HG03064 (cell line): Measurements from ENCODE around the gene CYP2W1.
"Not testable (repeated sequence)": the region's sequence is repeated elsewhere in the genome, so short reads cannot be mapped to it uniquely, and the experiment has no call there.

ENCODE experiments used
- ATAC-seq: cut with Tn5 transposase; IDR thresholded peaks from one replicate; pipeline ENCODE4 v1.9.1; 2021; ENCODE audit warnings: low read depth; ENCODE audit not compliant: unreplicated experiment

CYP2W1 gene

GRCh38 chr7:949021-949934, 33.7 kb upstream of the CYP2W1 start:
- ATAC-seq = no peak

- no peak for ATAC-seq
Measured at GRCh38 chr7:951881-952547, 31.0 kb upstream of the CYP2W1 start.

- ATAC-seq = no peak
Measured at GRCh38 chr7:952548-953441, 30.2 kb upstream of the CYP2W1 start.

- peak; percentile 21 for ATAC-seq
Measured at GRCh38 chr7:953547-954327, 29.2 kb upstream of the CYP2W1 start.

GRCh38 chr7:954330-955238, 28.4 kb upstream of the CYP2W1 start, which contains the start of gene ADAP1:
Gene ADAP1 (minus strand): TSS chr7:954680. CDS start chr7:954477, 203 bp downstream.
- ATAC-seq = peak; percentile 41

GRCh38 chr7:956031-956430, 26.9 kb upstream of the CYP2W1 start:
- ATAC-seq = no peak

- no peak for ATAC-seq
Measured at GRCh38 chr7:957418-958220, 25.4 kb upstream of the CYP2W1 start.

- ATAC-seq = no peak
Measured at GRCh38 chr7:958221-959200, 24.5 kb upstream of the CYP2W1 start.

GRCh38 chr7:959271-959670, 23.7 kb upstream of the CYP2W1 start:
- no peak for ATAC-seq

GRCh38 chr7:959740-960139, 23.2 kb upstream of the CYP2W1 start:
- ATAC-seq = not testable (repeated sequence)

- no peak for ATAC-seq
Measured at GRCh38 chr7:960269-960871, 22.6 kb upstream of the CYP2W1 start.

- not testable (repeated sequence) for ATAC-seq
Measured at GRCh38 chr7:960972-961371, 22.0 kb upstream of the CYP2W1 start.

GRCh38 chr7:961546-962400, 21.2 kb upstream of the CYP2W1 start:
- no peak for ATAC-seq

GRCh38 chr7:962401-963081, 20.4 kb upstream of the CYP2W1 start:
- ATAC-seq = no peak
